Putamen (tissue), 1 donor: ENCODE results near the gene CNKSR1.

ENCODE experiments used
- DNase-seq: peaks from one replicate; pipeline ENCODE4 v3.0.0-alpha.2; 2016; ENCODE audit warnings: low spot score

Gene CNKSR1

GRCh38 chr1:26160527-26161414 is 16.5 kb upstream of the CNKSR1 start:
- DNase-seq, result no peak

DNA sequence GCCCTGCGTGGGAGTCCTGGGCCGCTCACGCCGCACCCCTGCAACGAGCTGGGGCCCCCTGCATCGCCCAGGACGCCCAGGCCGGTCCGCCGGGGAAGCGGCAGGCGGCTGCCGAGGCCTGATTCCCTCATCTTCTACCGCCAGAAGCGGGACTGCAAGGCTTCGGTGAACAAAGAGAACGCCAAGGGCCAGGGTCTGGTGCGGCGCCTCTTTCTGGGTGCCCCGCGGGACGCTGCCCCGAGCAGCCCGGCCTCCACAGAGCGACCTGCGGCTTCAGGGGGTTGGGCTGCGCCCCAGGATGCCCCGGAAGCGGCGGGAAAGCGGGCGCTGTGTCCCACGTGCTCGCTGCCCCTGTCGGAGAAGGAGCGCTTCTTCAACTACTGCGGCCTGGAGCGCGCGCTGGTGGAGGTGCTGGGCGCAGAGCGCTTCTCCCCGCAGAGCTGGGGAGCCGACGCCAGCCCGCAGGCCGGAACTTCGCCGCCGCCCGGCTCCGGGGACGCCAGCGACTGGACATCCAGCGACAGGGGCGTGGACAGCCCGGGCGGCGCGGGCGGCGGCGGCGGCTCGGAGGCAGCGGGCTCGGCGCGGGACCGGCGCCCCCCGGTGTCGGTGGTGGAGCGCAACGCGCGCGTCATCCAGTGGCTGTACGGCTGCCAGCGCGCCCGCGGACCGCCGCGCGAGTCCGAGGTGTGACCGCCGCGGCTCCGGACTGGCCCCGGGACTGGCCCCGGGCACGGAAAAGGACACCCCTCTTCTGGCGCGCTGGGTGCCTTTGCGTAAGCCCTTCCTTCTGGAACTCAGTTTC is 15.7 kb upstream of the CNKSR1 start:
- DNase-seq, result no peak

- no peak for DNase-seq
These were observed 15.0 kb upstream of the CNKSR1 start for GRCh38 chr1:26162220-26162709.

GRCh38 chr1:26163684-26164035 is 13.6 kb upstream of the CNKSR1 start:
- no peak for DNase-seq

- no peak for DNase-seq
These were observed 13.0 kb upstream of the CNKSR1 start for GRCh38 chr1:26164036-26164860.

DNA sequence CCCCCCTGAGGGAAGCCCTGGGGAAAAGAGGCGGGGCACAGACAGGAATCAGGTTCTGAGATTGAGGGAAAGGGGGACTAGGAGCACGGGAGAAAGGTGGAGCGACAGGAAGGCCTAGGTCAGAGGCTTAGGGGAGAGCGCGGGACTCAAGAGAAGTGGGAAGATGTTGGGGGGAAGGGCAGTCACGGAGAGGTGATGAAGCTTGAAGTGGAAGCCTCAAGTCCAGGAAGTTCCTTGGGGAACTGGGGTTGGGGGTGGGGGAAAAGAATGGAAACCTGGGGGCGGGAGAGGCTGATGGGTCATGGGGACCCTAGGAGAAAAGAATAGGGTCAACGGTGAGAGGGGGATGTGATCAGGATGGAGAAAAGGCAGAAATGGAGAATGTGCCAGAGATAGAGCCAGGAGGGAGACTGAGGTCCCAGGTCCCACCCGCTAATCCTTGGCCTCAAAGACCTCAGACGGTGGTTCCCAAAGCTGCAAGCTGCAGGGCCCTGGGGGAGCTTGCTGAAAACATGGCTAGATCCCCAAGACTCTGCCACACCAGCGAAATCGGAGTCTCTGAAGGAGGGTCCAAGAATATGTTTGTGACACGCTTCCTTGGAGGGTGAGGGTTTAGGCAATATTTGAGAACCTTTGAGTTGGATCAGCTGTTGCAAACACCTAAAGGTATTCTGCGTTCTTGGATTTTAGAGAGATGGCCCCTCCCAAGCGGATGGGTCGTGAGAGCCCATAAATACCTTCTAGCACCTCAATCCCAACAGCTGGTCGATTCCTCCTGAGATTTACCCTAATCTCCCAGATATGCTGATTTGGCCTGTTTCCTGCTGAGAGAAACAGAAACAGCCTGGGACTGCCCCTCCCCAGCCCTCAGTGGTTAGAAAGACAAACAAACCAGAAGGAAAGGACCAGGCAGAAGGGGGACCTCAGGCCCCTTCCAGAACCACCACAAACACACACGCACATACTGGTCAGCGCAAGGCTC is 12.1 kb upstream of the CNKSR1 start:
- no peak for DNase-seq

GRCh38 chr1:26166719-26167281 is 10.5 kb upstream of the CNKSR1 start:
- no peak for DNase-seq

DNA sequence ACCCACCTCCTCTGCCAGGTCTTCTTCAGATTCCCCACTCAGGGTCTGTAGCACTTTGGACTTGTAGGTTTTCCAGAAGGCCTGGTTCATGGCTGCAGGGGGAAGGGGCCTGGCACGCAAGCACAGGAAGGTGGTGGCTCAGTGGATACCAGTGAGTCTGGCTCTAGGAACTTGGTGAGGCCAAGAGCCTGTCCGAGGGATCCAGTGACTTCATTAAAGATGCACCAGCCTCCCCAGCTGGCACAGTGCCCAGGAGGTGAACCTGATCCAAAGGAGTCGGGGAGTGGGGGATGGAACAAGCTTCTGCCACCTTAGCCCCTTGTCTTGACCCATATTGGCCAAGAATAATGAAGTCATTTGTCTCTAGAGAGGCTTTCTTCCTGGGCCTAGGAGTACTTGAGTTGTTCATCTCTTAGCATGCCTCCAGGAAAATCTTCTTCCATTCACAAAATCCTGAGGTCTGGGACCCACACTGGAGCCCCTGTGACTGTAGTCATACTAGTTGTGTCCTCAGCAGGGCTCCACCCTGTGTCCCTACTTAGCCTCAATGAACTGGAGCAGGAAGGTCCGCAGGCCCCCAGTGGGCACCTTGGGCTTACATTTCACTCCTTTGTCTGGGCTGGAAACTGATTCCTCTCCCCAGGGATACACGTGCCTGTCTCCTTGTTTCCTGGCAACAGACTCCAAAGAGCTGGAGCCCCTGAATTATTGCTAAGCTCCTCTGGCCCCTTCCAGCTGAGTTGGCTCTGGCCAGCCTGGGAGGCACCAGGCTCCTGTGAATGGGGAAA is 8.7 kb upstream of the CNKSR1 start, which contains the start of gene C1orf232:
Gene C1orf232, minus strand, starts transcription at position 554 of the 788 bp plus-strand sequence. Its CDS starts 464 bp downstream, at position 90.
- DNase-seq, result no peak

- DNase-seq, result no peak
These were observed 8.1 kb upstream of the CNKSR1 start for GRCh38 chr1:26169198-26169554.

DNA sequence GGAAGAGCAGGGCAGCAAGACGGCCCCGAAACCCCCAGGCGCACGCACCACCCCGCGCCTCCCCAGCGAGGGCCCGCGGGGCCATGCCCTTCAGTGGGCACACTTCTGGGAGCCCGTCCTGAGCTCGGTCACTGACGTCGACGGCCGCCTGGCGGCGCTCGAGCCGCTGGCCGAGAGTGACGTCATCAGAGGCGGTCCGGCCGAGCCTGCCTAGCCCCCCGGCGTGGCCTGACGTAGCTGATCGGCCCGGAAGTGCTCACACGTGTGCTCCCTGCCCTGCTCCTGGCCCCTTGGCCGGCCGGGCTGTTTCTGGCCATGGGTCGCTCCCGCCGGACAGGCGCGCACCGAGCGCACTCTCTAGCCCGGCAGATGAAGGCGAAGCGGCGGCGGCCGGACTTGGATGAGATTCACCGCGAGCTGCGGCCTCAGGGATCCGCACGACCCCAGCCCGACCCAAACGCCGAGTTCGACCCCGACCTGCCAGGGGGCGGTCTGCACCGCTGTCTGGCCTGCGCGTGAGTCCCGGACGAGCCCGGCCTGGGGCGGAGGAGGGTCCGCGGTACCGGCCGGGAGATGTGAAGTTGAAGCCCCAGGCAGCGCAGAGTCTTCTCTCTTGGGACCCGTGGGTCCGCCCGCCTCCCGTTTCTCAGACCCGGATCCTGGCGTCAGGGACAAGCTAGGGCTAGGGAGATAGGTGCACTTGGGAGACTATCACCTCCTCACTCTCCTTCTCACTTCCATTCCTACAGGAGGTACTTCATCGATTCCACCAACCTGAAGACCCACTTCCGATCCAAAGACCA is 7.4 kb upstream of the CNKSR1 start, which contains the start of gene ZNF593:
Gene ZNF593, plus strand, starts transcription at position 240 of the 803 bp plus-strand sequence. Its CDS starts 76 bp downstream, at position 316.
- peak; percentile 90 for DNase-seq

DNA sequence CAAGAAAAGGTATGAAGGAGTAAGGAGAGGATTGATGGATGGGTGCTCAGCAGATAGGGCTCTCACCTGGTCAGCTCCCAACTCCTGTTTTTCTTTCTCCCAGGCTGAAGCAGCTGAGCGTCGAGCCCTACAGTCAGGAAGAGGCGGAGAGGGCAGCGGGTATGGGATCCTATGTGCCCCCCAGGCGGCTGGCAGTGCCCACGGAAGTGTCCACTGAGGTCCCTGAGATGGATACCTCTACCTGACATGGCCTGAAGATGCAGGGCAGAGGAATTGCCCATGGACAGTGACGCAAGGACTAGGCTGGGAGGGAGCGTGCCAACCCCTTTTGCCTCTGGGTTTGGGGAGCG is 6.8 kb upstream of the CNKSR1 start:
- no peak for DNase-seq

- DNase-seq, result no peak
These were observed 5.9 kb upstream of the CNKSR1 start, which contains the start of gene ZNF593OS for GRCh38 chr1:26171084-26172072. ZNF593OS (minus strand) TSS chr1:26171832; CDS start chr1:26171661, 171 bp downstream.

DNA sequence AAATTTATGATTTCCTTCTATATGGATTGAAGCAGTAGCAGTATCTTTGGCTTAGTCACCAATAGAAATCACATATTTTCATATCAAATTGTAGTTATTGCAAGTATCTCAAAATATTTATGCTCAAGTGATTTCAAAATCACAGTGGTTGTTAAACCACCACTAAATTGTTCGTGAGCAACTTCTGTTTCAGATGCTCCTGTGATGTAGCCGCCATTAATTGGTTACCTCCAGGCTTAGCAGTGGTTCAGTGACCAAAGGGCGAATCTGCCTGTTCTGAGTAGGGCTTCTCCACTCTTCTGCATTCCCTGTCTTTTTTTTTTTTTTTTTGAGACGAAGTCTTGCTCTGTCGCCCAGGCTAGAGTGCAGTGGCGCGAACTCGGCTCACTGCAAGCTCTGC is 1.9 kb upstream of the CNKSR1 start:
- no peak for DNase-seq

GRCh38 chr1:26180010-26180506 is 2.8 kb downstream of the CNKSR1 start:
- no peak for DNase-seq

GRCh38 chr1:26181586-26182382 is 4.5 kb downstream of the CNKSR1 start:
- DNase-seq, result no peak

DNA sequence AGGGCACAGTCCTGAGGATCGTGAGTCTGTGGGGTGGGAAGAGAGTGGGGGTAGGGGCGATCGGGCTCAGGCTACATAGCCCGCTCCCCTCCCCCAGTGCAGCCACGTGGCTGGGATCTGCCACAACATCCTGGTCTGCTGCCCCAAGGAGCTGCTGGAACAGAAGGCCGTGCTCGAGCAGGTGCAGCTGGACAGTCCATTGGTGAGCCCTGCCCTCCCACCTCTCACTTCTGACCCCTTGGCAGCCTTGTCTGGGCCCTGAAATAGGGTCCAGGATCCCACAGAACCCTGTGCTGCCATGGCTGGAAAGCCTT is 5.0 kb downstream of the CNKSR1 start:
- no peak for DNase-seq

DNA sequence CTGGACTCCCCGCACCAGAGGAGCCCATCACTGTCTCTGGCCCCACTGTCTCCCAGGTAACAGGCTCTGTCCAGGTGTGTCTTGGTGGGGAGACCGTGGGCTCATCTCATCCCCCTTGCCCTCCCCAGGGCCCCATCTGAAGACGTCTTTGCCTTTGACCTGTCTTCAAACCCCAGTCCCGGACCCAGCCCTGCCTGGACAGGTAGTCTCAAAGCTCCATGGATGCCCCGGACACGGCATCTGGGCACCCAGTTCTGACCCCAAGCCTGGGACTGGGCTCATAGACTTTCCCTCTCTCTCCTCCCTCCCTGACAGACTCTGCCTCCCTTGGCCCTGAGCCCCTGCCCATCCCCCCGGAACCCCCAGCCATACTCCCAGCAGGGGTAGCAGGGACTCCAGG is 6.8 kb downstream of the CNKSR1 start:
- no peak for DNase-seq
